Smooth muscle cell (in vitro differentiated cells): Measurements from ENCODE around the gene BIRC2. TPM values are rescaled to one million over a fixed set of nuclear protein-coding genes. Genes with fewer than 3 reads are reported as not detected.

Experiments used
- DNase-seq: peaks from one replicate; lab custom pipeline; 2025; ENCODE audit not compliant: unreplicated experiment; lab: John Stamatoyannopoulos, UW
- H2AFZ ChIP-seq: fragments of 200-600 bp; sonication (generic); 2 replicates; pipeline ENCODE4 v1.6.0; 2016; ENCODE audit warnings: antibody characterized with exemption, low read depth, mild to moderate bottlenecking
- H3F3A ChIP-seq: fragments of 200-600 bp; sonication (generic); 2 replicates; pipeline ENCODE4 v1.6.0; 2017; ENCODE audit warnings: antibody characterized with exemption, low read depth
- H3K27ac ChIP-seq: fragments of 200-600 bp; sonication (generic); 2 replicates; pipeline ENCODE4 v1.5.1; 2016; ENCODE audit warnings: low read depth, mild to moderate bottlenecking
- H3K27me3 ChIP-seq: fragments of 200-600 bp; sonication (generic); 2 replicates; pipeline ENCODE4 v1.6.1; 2016; ENCODE audit warnings: low read depth, mild to moderate bottlenecking
- H3K36me3 ChIP-seq: fragments of 200-600 bp; sonication (generic); 2 replicates; pipeline ENCODE4 v1.5.1; 2016; ENCODE audit warnings: low read depth
- H3K4me1 ChIP-seq: fragments of 200-600 bp; sonication (generic); 2 replicates; pipeline ENCODE4 v1.5.1; 2016; ENCODE audit warnings: low read depth
- H3K4me2 ChIP-seq: fragments of 200-600 bp; sonication (generic); 2 replicates; pipeline ENCODE4 v1.6.0; 2016; ENCODE audit warnings: mild to moderate bottlenecking
- H3K4me3 ChIP-seq: fragments of 200-600 bp; sonication (generic); 2 replicates; pipeline ENCODE4 v1.5.1; 2016; ENCODE audit warnings: mild to moderate bottlenecking
- H3K79me2 ChIP-seq: fragments of 200-600 bp; sonication (generic); 2 replicates; pipeline ENCODE4 v1.6.0; 2016; ENCODE audit warnings: low read depth, mild to moderate bottlenecking
- H3K9ac ChIP-seq: fragments of 200-600 bp; sonication (generic); 2 replicates; pipeline ENCODE4 v1.6.0; 2016; ENCODE audit warnings: low read depth
- H3K9me3 ChIP-seq: fragments of 200-600 bp; sonication (generic); replicated peaks from 2 replicates; pipeline ENCODE4 v1.5.1; 2016; ENCODE audit warnings: low read depth
- H4K20me1 ChIP-seq: fragments of 200-600 bp; sonication (generic); 2 replicates; pipeline ENCODE4 v1.6.0; 2016; ENCODE audit warnings: low read depth
- WGBS: methylation state at CpG from one replicate; pipeline ENCODE4 v1.1.7; 2016; ENCODE audit warnings: low lambda C conversion rate; 5-methylcytosine and 5-hydroxymethylcytosine counted together
- polyA plus RNA-seq: library from polyadenylated mRNA; unstranded; fragments of >200 nt; fragmentation: Nextera tagmentation; extraction: Ambion mirVana; gene quantifications from 2 replicates; pipeline ENCODE4 v1.2.1, GENCODE V29; 2016
- total RNA-seq: library from RNA; depleted of rRNA; stranded (reverse); fragments of >200 nt; gene quantifications from 2 replicates; pipeline ENCODE4 v1.2.3, GENCODE V29; 2014
- TF ChIP-seq, protein P1 (sequence below): fragments of 200-600 bp; sonication (generic); IDR thresholded peaks from 2 replicates; pipeline ENCODE4 v1.5.1; 2017; ENCODE audit warnings: borderline replicate concordance, mild to moderate bottlenecking, antibody characterized with exemption; ENCODE audit not compliant: insufficient read depth, poor library complexity, severe bottlenecking

Gene BIRC2
- total and polyA plus RNA-seq, 2 experiments from 2014 or later: 46.3 to 170 TPM

DNA sequence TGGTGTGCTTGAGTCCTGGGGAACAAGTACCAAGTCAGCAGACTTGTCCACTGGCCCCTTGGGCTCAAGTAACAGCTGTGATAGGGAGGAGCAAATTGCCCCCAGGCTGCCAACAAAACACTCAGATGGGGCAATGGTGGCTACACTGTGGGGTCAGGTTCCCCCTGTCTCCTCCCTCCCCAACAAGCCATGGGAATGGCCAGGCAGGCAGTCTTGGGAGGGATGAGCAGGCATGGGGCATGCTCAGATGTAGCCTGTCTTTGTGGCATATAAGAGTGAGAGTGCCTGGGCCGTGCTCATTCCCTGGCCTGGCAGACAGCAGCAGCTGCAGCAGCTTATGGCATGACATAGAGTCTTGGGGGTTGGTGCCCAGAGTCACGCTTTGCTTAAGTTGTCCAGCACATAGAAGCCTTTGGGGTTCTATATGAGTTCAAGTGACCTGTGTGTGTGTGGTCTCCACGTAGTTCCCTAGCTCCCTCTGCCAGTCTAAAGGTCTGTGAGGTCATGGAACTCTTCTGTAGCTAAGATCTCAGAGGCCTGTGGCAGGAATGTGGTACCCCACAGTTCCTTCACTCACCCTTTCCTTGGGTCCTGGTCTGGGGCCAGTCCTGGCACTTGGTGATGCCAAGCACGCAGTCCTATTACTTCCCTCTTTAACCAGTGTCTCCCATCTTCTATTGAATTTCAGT lies 44.7 kb downstream of the BIRC2 start:
- H3K4me1 ChIP-seq: no peaks in the 10 kb centered on the region
- H3K27ac ChIP-seq: no peak overlapping the region
- no peak overlapping the region for H3K4me2 ChIP-seq
- TF ChIP-seq, protein P1, sequence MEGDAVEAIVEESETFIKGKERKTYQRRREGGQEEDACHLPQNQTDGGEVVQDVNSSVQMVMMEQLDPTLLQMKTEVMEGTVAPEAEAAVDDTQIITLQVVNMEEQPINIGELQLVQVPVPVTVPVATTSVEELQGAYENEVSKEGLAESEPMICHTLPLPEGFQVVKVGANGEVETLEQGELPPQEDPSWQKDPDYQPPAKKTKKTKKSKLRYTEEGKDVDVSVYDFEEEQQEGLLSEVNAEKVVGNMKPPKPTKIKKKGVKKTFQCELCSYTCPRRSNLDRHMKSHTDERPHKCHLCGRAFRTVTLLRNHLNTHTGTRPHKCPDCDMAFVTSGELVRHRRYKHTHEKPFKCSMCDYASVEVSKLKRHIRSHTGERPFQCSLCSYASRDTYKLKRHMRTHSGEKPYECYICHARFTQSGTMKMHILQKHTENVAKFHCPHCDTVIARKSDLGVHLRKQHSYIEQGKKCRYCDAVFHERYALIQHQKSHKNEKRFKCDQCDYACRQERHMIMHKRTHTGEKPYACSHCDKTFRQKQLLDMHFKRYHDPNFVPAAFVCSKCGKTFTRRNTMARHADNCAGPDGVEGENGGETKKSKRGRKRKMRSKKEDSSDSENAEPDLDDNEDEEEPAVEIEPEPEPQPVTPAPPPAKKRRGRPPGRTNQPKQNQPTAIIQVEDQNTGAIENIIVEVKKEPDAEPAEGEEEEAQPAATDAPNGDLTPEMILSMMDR: no peak
- no peaks in the 10 kb centered on the region for H3F3A ChIP-seq
- H3K79me2 ChIP-seq: peaks cover 8% of the 10 kb centered on the region
- H3K9me3 ChIP-seq: no peaks in the 10 kb centered on the region
- no peaks in the 10 kb centered on the region for H3K27me3 ChIP-seq
- 87% methylated on average over 4 of the region's 4 CpGs for WGBS
- no peak overlapping the region for H3K9ac ChIP-seq
- H3K4me3 ChIP-seq: no peak overlapping the region
- H4K20me1 ChIP-seq: peaks cover 46% of the 10 kb centered on the region
- DNase-seq: no peak
- no peak overlapping the region for H2AFZ ChIP-seq
- H3K36me3 ChIP-seq: no peaks in the 10 kb centered on the region

DNA sequence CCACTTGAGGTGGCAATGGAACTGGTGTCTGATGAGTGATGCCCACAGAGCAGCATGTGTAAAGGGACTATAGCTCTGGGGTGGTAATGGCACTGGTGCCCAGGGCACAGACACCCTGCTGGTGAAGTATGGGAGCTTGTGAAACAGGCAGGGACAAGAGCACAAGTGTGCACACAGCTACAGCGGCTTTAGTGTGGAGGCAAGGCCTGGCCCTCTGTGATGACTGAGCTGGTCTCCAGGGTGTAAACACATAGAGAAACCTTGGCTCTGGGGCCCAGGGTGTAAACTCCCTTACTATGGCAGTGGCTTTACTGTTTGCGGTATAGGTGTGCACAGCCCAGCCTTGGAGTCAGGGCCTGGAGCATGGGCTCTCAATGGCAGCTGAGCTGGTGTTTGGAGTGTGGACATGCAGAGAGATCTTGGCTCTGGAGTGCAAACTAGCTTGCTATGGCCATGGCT lies 46.3 kb downstream of the BIRC2 start:
- Histone ChIP-seq H3K27me3 (no peaks in the 10 kb centered on the region), H3K27ac (no peak overlapping the region), H2AFZ (no peak overlapping the region), H3K4me3 (no peak overlapping the region), H3K9ac (no peak overlapping the region), H3K36me3 (no peaks in the 10 kb centered on the region), H3K79me2 (peaks cover 8% of the 10 kb centered on the region), H3K9me3 (no peaks in the 10 kb centered on the region), H3F3A (peaks cover 6% of the 10 kb centered on the region), H3K4me1 (no peaks in the 10 kb centered on the region), H4K20me1 (peaks cover 56% of the 10 kb centered on the region), H3K4me2 (no peak overlapping the region)
- WGBS: 91% methylated on average over 2 of the region's 2 CpGs
- TF ChIP-seq, protein P1: no peak
- no peak for DNase-seq

DNA sequence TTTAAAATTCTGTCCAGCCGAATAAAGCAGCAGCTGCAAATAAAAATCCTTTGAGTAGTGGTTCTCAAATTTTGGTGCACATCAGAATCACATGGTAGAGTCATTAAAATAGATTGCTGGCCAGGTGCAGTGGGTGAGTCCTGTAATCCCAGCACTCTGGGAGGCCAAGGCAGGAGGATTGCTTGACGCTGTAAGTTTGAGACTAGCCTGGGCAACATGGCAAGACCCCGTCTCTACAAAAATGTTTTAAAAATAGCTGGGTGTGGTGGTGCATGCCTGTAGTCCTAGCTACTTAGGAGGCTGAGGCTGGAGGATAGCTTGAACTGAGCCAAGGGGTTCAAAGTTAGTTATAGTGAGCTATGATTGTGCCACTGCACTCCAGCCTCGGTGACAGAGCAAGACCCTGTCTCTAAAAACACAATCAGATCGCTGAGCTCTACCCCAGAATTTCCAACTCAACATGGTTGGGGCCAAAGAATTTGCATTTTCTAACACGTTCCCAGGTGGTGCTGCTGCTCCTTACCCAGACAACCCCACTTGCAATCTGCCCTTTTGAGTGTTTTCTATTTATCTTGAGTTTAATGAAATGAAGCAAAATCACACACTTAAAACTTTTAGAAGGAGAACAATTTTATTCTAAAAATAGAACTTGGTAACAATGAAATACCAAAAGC lies 48.8 kb downstream of the BIRC2 start:
- peaks cover 6% of the 10 kb centered on the region for H3F3A ChIP-seq
- no peaks in the 10 kb centered on the region for H3K36me3 ChIP-seq
- no peak overlapping the region for H3K9ac ChIP-seq
- H3K27me3 ChIP-seq: no peaks in the 10 kb centered on the region
- H3K9me3 ChIP-seq: no peaks in the 10 kb centered on the region
- H3K79me2 ChIP-seq: peaks cover 8% of the 10 kb centered on the region
- 94% methylated on average over 6 of the region's 6 CpGs for WGBS
- H3K4me2 ChIP-seq: no peak overlapping the region
- H2AFZ ChIP-seq: no peak overlapping the region
- H4K20me1 ChIP-seq: peaks cover 48% of the 10 kb centered on the region
- no peak for DNase-seq
- H3K27ac ChIP-seq: no peak overlapping the region
- H3K4me1 ChIP-seq: no peaks in the 10 kb centered on the region
- H3K4me3 ChIP-seq: no peak overlapping the region
- TF ChIP-seq, protein P1: no peak
